SK-MEL-5 (cell line): ENCODE results near the gene CRX. TPM values are rescaled to one million over a fixed set of nuclear protein-coding genes. Genes with fewer than 3 reads are reported as not detected.
"Not testable (repeated sequence)": the region's sequence is repeated elsewhere in the genome, so short reads cannot be mapped to it uniquely, and the experiment has no call there.

Experiments
- DNase-seq: peaks from one replicate; pipeline ENCODE4 v3.0.0-alpha.2; 2016; ENCODE audit warnings: low read depth, low spot score
- in situ Hi-C: cut with HindIII; loops from 2 replicates; pipeline ENCODE4 v1.10.0; 2016; ENCODE audit warnings: low sequenced_read_pairs, high pct_unique_total_duplicates, low pct_unique_long_range_greater_than_20kb
- total RNA-seq: library from RNA; depleted of rRNA; stranded (reverse); fragments of >200 nt; shearing (Covaris generic); gene quantifications from 2 replicates; pipeline ENCODE4 v1.2.3, GENCODE V29; 2014

CRX gene
- total RNA-seq, 1 experiment from 2014 or later, result not detected

DNA sequence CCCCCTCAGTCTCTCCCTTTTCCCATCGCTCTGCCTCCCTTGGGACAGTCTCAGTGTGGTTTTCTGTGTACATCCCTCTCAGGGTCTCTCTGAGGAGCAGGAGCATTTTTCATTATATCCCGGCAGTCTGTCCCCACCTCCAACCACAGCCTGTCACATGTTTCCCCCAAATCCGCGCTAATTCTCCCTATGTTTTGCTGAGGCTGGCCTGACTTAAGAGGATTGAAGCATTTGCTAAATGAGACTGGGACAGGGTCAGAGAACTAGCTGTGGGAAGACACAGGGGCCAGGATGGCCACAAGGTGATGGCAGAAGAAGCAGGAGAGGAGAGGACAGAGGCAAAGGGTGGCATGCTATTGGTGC, 22.9 kb upstream of the CRX start:
- in situ Hi-C loops, result no loop called here
- DNase-seq, result no peak

DNA sequence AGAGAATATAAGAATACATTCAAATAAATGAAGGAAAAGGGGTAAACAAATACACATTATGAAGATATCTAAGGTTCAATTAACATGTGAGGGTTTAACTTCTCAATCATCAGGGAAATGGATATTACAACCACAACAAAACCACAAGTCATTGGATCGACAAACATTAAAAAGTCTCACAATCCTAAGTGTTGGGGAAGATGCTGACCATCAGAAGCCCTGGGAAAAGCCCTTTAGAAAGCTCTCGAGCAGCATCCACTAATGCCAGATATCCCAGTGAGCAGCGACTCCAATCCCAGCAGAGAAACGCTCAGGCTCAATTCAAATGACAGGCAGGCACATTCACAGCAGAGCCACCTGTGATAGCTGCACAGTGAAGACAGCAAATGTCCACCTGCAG, 20.5 kb upstream of the CRX start:
- in situ Hi-C loops, result no loop called here

DNA sequence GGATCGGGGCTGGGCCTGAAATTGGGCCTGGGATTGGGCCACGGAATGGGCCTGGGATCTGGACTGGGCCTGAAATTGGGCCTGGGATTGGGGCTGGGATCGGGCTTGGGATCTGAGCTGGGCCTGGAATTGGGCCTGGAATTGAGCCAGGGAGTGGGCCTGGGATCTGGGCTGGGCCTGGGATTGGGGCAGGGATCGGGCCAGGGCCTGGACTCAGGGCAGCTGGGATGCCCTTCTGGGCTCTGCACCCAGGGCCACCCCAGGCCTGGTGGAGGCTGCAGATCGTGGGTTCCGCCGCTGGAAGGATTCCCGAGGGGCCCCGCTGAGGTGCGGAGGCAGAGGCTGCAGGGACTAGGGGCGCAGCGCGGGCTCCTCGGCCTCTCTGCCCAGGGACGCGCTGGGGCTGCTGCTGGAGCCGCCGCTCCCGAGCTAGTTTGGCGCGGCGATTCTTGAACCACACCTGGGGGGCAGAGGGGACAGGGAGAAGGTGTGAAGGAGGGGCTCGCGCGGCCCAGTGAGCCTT, 19.2 kb upstream of the CRX start:
- DNase-seq, result no peak
- in situ Hi-C loops, result no loop called here

More for the DNA sequence above, 20.5 kb upstream of the CRX start:
- DNase-seq, result no peak

DNA sequence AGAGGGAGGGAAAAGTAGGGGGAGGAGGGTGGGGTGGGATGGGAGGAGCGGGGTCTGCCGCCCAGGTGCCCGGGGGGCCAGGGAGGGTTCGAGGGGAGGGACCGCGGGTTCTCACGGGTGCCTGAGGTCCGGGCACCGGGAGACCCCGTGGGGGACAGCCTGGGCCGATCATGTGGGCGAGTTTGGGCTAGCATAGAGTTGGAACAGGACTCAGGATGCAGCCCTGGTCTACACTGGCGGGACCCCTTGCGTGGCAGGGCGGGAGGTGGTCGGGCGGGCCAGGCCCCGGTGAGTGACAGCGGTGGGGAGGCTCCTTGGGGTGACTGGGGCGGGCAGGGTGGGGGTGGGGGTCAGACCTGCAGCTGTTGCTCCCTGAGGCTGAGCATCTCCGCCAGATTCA, 18.6 kb upstream of the CRX start:
- in situ Hi-C loops, DNase-seq: not testable (repeated sequence)

DNA sequence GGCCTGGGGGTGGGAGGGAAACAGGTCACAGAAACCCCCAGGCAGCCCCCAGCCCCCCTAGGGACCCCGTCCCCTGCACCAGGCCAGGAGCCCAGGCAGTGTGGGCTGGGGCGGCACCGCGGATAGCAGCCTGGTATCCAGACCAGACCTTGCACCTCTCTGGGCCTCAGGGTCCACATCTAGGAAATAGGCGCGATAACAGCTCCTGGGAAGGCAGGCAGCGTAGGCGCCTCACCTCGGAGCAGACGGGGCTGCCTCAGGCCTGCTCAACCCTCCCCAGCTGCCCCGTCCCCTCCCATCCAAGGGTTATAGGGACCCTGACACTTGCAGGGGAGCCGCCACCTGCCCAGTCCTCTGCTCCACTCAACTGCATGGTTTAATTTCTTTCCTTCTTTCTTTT, 18.1 kb upstream of the CRX start:
- in situ Hi-C loops, DNase-seq: not testable (repeated sequence)

DNA sequence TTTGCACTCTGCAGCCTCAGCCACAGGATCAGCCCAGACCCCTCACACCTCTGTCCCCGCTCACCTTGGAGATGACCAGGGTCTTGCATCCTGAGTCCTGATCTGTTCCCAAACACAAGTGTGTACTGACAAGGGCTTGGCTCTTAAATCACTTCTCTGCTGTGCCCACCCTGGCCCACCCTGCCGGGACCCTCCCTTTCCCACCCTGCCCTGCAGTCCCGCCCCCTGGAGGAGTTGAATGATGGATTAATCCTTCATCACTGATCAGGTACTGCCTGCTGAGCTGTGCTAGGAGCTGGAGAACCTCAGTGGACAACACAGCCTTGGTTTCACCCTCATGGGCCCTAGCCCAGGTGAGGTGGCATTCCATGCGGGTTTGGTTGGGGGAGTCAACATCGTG, 17.3 kb upstream of the CRX start, which contains the start of gene TPRX1:
TPRX1 (minus strand) TSS at position 101 of the 400 bp plus-strand sequence; CDS start at position 89, 12 bp downstream.
- DNase-seq, in situ Hi-C loops: not testable (repeated sequence)

DNA sequence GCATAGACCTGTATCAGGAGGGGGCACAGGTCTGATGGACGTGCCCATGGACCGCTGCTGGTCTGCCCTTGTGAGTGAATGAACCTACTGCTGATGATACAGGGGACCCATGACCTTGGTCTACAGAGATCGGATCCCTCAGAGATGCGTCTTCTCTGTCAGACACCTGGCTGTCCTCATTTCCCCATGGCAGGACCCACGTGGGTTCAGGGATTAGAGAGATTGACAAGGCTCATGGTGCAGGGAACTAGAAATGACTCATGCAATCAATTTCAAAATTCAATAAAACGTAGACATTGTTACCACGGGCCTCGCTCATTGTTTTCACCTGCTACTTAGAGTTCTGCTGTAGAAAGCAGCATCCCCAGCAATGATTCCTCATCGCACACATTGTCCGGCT, 16.4 kb upstream of the CRX start:
- in situ Hi-C loops, result no loop called here

DNA sequence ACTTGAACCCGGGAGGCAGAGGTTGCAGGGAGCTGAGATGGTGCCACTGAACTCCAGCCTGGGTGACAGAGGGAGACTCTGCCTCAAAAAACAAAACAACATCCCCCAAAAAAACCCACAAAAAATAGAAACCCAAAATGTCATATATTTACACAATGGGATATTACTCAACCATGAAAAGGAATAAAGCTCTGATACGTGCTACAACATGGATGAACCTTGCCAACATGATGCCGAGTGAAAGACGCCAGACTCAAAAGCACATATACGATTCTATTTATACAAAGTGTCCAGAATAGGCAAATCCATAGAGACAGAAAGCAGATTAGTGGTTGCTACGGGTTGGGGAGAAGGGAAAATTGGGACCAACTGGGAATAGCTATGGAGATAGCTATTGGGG, 15.3 kb upstream of the CRX start:
- no peak for DNase-seq
- in situ Hi-C loops, result no loop called here

More for the DNA sequence above, 16.4 kb upstream of the CRX start:
- DNase-seq, result no peak

DNA sequence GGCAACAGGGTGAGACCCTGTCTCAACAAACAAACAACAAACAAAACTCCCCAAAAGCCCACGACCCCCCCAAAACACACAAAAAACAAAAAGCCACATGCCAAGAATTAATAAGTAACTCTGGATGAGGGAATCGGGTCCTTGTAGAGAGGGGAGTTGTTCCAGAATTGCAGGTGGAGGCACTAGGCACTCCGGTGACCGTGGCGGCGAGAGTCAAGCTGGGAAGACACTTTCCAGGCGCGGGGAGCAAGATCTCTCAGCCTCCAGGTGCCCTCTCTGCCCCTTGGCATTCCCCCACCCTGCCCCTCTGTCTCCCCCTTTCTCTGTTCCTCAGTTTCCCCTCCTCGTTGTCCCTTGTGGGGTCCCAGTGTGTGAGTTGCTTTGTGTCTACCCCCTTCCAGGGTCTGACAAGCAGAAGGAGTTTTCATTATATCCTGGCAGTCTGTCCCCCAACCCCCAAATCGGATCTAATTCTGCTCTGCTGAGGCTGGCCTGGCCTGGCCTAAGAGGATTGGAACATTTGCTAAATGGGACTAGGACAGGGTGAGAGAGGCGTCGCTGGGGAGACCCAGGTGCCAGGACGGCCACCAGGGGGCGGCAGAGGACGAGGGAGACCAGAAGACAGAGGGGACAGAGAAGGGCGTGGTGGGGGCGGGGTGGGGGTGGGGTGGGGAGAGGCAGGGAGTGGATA, 8.3 kb upstream of the CRX start:
- peak; percentile 85 for DNase-seq
- in situ Hi-C loops, result no loop called here

DNA sequence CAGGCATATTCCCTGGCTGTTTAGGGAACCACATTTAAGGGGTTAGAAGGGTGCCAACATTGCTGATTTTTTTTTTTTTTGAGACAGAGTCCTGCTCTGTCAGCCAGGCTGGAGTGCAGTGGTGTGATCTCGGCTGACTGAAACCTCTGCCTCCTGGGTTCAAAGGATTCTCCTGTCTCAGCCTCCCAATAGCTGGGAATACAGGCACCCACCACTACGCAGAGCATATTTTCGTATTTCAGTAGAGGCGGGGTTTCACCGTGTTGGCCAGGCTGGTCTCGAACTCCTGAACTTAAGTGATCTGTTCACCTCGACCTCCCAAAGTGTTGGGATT, 7.8 kb upstream of the CRX start:
- no peak for DNase-seq
- in situ Hi-C loops, result no loop called here

DNA sequence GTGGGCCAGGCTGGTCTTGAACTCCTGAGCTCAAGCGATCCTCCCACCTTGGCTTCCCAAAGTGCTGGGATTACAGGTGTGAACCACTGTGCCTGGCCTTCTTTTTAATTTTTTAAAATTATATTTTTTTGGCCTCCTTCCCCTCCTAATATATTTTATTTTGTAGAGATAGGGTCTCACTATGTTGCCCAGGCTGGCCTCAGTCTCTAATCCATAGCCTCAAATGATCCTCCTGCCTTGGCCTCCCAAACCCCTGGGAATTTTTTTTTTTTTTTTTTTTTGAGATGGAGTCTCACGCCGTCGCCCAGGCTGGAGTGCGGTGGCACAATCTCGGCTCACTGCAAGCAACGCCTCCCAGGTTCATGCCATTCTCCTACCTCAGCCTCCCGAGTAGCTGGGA, 5.5 kb upstream of the CRX start:
- in situ Hi-C loops, DNase-seq: not testable (repeated sequence)

DNA sequence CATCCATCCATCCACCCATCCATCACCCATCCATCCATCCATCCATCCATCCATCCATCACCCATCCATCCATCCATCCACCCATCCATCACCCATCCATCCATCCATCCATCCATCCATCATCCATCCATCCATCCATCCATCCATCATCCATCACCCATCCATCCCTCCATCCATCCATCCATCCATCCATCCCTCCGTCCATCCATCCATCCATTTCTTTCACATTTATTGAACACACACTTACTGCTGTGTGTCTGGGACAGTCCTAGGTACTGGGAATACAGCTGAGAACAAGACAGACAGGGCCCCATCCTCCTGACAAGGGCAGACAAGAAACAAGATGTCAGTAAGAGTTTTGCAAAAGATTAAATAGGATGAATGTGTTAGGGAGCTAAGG, 3.5 kb upstream of the CRX start:
- DNase-seq, in situ Hi-C loops: not testable (repeated sequence)

DNA sequence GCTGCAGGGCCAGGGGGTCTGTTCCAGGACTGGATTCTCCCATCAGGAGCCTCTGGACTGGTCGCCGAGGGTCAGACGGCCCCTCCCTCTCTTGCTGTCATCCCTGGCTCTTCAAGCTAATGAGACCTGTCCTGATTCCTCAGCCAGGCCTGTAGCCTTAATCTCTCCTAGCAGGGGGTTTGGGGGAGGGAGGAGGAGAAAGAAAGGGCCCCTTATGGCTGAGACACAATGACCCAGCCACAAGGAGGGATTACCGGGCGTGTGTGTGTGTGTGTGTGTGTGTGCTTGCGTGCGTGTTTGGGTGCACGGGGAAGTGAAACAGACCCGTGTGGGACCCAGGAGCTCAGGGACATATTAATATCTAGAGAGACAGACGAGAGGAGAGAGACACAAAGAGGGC, 1.9 kb upstream of the CRX start:
- in situ Hi-C loops, result no loop called here
- peak; percentile 6 for DNase-seq

DNA sequence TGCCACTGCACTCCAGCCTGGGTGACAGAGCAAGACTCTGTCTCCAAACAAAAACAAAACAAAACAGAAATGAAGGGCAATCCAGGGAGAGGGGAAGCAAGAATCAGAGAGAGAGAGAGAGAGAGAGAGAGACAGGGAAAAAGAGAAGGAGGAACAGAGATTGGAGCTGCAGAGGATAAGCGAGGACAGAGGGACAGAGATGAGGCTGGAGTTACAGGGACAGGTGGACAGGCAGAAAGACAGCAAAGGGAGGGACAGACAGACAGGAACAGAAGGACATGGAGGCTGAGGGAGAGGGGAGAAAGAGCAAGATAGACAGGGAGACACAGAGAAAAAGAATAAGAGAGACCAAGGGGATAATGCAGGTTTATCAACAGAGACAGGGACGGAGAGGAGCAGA, 1.3 kb upstream of the CRX start:
- no peak for DNase-seq
- in situ Hi-C loops, result no loop called here

DNA sequence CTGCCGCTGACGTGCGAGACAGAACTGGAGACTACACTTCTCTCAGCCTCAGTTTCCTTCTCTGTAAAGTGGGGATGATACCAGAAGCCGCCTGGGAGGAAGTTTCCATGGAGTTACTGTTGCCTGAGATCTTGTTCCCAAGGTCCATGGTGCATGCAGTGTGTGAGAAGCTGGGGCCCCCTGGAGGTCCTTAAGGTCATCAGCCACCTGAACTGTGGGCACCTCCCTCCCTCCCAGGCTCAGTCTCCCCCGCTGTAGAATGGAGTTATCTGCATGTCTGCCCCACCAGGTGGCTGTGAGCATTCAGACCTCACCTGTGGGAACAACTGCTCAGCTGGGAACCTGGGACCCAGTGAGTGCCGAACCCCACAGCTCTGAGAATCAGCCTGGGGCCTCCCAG, 2.7 kb downstream of the CRX start:
- no peak for DNase-seq
- in situ Hi-C loops, result no loop called here

DNA sequence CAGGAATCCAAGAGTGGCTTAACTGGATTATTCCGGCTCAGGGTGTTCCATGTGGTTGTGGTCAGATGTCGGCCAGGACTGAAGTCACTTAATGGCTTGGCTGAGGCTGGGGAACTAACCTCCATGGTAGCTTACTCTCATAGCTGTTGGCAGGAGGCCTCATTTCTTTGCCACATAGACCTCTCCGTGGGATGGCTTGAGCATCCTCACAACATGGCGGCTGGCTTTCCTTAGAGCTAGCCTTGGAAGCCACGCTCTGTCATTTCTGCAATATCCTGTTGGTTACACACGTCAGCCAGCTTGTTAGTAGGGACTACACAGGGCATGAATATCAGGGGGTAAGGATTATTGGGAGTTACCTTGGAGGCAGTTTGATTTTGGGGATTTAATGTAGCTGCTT, 5.1 kb downstream of the CRX start:
- in situ Hi-C loops, result no loop called here

DNA sequence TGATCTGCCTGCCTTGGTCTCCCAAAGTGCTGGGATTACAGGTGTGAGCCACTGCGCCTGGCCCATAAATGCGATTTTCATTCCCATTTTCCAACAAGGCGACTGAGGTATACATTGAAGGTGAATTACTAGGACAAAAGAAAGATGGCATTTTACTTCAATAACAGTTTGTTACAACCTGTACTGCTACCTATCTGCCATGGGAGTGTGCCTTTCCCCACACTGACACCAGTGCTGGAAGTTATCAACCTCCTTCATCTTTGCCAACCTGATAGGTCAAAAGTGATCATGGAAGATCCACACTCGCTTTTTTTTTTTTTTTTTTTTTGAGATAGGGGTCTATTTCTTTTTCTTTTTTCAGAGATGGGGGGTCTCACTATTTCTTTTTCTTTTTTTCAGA, 11.0 kb downstream of the CRX start:
- in situ Hi-C loops, result no loop called here
- no peak for DNase-seq

More for the DNA sequence above, 5.1 kb downstream of the CRX start:
- no peak for DNase-seq

DNA sequence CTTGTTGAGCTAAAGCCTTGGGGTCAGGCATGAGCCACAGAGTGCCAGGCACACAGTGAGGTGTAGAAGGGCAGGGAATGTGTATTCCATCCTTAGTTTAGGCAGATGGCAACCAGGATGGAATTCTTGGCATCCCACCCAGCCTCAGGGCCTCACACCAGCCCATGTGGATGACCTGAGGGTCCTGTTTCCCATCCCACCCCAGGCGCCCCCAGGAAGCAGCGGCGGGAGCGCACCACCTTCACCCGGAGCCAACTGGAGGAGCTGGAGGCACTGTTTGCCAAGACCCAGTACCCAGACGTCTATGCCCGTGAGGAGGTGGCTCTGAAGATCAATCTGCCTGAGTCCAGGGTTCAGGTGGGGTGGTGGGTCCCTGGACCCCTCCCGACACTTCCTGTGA, 14.3 kb downstream of the CRX start:
- in situ Hi-C loops, result no loop called here
- no peak for DNase-seq

DNA sequence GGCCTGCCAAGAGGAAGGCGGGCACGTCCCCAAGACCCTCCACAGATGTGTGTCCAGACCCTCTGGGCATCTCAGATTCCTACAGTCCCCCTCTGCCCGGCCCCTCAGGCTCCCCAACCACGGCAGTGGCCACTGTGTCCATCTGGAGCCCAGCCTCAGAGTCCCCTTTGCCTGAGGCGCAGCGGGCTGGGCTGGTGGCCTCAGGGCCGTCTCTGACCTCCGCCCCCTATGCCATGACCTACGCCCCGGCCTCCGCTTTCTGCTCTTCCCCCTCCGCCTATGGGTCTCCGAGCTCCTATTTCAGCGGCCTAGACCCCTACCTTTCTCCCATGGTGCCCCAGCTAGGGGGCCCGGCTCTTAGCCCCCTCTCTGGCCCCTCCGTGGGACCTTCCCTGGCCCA, 17.7 kb downstream of the CRX start:
- in situ Hi-C loops, result no loop called here
- no peak for DNase-seq

DNA sequence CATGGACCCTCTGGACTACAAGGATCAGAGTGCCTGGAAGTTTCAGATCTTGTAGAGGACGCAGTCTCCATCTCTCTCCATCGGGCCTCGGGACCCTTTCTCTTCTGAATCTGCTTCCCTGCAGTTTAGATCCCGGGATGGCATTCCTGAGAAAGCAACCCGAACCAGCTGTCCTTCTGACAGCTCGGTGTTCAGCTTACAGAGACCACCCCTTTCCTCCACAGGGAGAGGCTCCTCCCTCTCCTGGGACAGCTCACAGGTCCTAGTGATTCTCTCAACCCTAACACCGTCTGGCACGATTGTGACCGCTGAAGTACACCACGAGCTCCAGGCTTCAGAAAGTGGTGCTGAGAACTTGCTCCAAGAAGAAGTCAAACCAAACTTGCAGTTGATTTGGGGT, 18.2 kb downstream of the CRX start:
- in situ Hi-C loops, result no loop called here
- DNase-seq, result no peak
